HG03135 (cell line): ENCODE results near the gene PEX14.
"Not testable (repeated sequence)": the region's sequence is repeated elsewhere in the genome, so short reads cannot be mapped to it uniquely, and the experiment has no call there.

Experiments used
- ATAC-seq: cut with Tn5 transposase; IDR thresholded peaks from one replicate; pipeline ENCODE4 v1.9.1; 2021; ENCODE audit warnings: mild to moderate bottlenecking, moderate library complexity; ENCODE audit not compliant: unreplicated experiment

Gene PEX14

GRCh38 chr1:10474613-10475507, at the start of gene PEX14:
TSS of gene PEX14 (plus strand) at chr1:10474950. CDS start at chr1:10474967, 17 bp downstream.
- ATAC-seq: peak; percentile 56

GRCh38 chr1:10425826-10426534, 48.8 kb upstream of the PEX14 start:
- not testable (repeated sequence) for ATAC-seq

GRCh38 chr1:10426535-10426848, 48.3 kb upstream of the PEX14 start:
- not testable (repeated sequence) for ATAC-seq

- no peak for ATAC-seq
Observed at GRCh38 chr1:10428984-10429383, 45.8 kb upstream of the PEX14 start.

- peak; percentile 14 for ATAC-seq
Observed at GRCh38 chr1:10429868-10430215, 44.9 kb upstream of the PEX14 start.

GRCh38 chr1:10430216-10431069, 44.3 kb upstream of the PEX14 start, which contains the start of gene CENPS:
TSS of gene CENPS (plus strand) at chr1:10430433. CDS start at chr1:10430518, 85 bp downstream.
- peak; percentile 77 for ATAC-seq

- no peak for ATAC-seq
Observed at GRCh38 chr1:10431070-10431730, 43.5 kb upstream of the PEX14 start.

- no peak for ATAC-seq
Observed at GRCh38 chr1:10432910-10433700, 41.6 kb upstream of the PEX14 start.

- no peak for ATAC-seq
Observed at GRCh38 chr1:10433790-10434189, 41.0 kb upstream of the PEX14 start.

GRCh38 chr1:10434590-10434989, 40.2 kb upstream of the PEX14 start:
- no peak for ATAC-seq

- no peak for ATAC-seq
Observed at GRCh38 chr1:10437052-10437451, 37.7 kb upstream of the PEX14 start.

- ATAC-seq: no peak
Observed at GRCh38 chr1:10438677-10439163, 36.0 kb upstream of the PEX14 start.

GRCh38 chr1:10440305-10440704, 34.4 kb upstream of the PEX14 start:
- no peak for ATAC-seq

- ATAC-seq: no peak
Observed at GRCh38 chr1:10440794-10441193, 34.0 kb upstream of the PEX14 start.

- no peak for ATAC-seq
Observed at GRCh38 chr1:10444248-10444647, 30.5 kb upstream of the PEX14 start.

GRCh38 chr1:10444795-10445397, 29.9 kb upstream of the PEX14 start:
- no peak for ATAC-seq

- no peak for ATAC-seq
Observed at GRCh38 chr1:10446790-10447422, 27.8 kb upstream of the PEX14 start.

- no peak for ATAC-seq
Observed at GRCh38 chr1:10449751-10450150, 25.0 kb upstream of the PEX14 start, which contains the start of gene CORT. TSS of gene CORT (plus strand) at chr1:10450031. CDS start at chr1:10450224, 193 bp downstream.
